ENCODE results near the gene PTBP2.

PTBP2 gene

DNA sequence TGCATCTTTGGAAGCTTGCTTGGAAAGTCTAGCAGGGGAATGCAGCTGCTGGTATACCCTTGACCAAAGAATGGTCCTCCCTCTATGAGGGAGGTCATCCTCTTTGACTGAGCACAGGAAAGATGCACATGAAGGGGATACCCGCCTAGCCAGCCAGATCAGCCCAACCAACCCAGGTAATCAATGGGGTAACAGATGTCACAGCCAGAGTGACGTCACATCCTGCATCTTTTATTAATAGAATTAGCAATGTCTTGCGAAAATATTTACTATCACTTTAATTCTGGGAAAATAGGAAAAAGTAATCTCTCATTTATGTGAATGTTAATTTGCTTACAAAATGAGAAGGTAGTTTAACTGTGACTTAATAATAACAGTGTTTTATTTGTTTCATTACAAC, 25.6 kb upstream of the PTBP2 start:
- DNase-seq = no peak
- no peak overlapping the region for H3K4me3 ChIP-seq (ENCODE audit: low read depth, low read length)
- TF ChIP-seq CTCF (IDR thresholded peaks at IDR 0.05; ENCODE audit: low read depth, low read length) = no peak

GRCh38 chr1:96698342-96698983, 23.1 kb upstream of the PTBP2 start:
- no peaks in the 10 kb centered on the region for H3K36me3 ChIP-seq
- DNase-seq = no peak
- H3K9me3 ChIP-seq (ENCODE audit: severe bottlenecking) = peaks cover 1% of the 10 kb centered on the region
- TF ChIP-seq CTCF (IDR thresholded peaks at IDR 0.05; ENCODE audit: low read depth, low read length) = no peak
- no peak overlapping the region for H3K27ac ChIP-seq
- H3K27me3 ChIP-seq (ENCODE audit: insufficient read depth, low read depth, severe bottlenecking) = no peaks in the 10 kb centered on the region
- no peak overlapping the region for H3K4me3 ChIP-seq (ENCODE audit: low read depth, low read length)

More for the DNA sequence above, 25.6 kb upstream of the PTBP2 start:
- Histone ChIP-seq H3K9me3 (ENCODE audit: severe bottlenecking) (peaks cover 5% of the 10 kb centered on the region), H3K27me3 (ENCODE audit: insufficient read depth, low read depth, severe bottlenecking) (no peaks in the 10 kb centered on the region), H3K27ac (no peak overlapping the region), H3K36me3 (no peaks in the 10 kb centered on the region)

GRCh38 chr1:96703186-96703585, 18.4 kb upstream of the PTBP2 start:
- no peak overlapping the region for H3K27ac ChIP-seq
- no peak overlapping the region for H3K4me3 ChIP-seq (ENCODE audit: low read depth, low read length)
- no peaks in the 10 kb centered on the region for H3K27me3 ChIP-seq (ENCODE audit: insufficient read depth, low read depth, severe bottlenecking)
- H3K9me3 ChIP-seq (ENCODE audit: severe bottlenecking) = no peaks in the 10 kb centered on the region
- no peak for DNase-seq
- no peaks in the 10 kb centered on the region for H3K36me3 ChIP-seq
- TF ChIP-seq CTCF (IDR thresholded peaks at IDR 0.05; ENCODE audit: low read depth, low read length) = no peak

GRCh38 chr1:96707023-96707422, 14.6 kb upstream of the PTBP2 start:
- Histone ChIP-seq H3K36me3 (no peaks in the 10 kb centered on the region), H3K4me3 (ENCODE audit: low read depth, low read length) (no peak overlapping the region), H3K27ac (no peak overlapping the region), H3K9me3 (ENCODE audit: severe bottlenecking) (no peaks in the 10 kb centered on the region), H3K27me3 (ENCODE audit: insufficient read depth, low read depth, severe bottlenecking) (no peaks in the 10 kb centered on the region)
- DNase-seq = no peak
- TF ChIP-seq CTCF (IDR thresholded peaks at IDR 0.05; ENCODE audit: low read depth, low read length) = no peak

DNA sequence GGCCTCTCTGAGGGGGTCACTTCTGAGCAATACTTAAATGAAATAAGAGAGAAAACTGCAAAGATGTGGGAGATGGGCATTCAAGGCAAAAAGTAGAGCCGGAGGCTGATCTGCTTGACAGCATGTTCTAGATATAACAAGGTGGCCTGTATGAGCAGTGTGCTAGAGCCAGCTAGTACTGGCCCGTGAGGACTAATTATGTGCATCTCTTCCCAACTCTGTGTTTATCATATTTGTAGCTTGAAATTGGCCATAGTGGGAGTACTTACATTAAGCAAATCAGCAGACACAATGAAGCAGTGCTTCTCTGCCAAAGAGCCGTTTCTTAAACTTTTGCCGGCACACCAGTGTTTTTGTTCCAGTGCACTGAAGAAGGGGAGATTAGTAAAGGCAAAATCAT, 13.1 kb upstream of the PTBP2 start:
- Histone ChIP-seq H3K9me3 (ENCODE audit: severe bottlenecking) (no peaks in the 10 kb centered on the region), H3K27me3 (ENCODE audit: insufficient read depth, low read depth, severe bottlenecking) (no peaks in the 10 kb centered on the region), H3K4me3 (ENCODE audit: low read depth, low read length) (no peak overlapping the region), H3K27ac (no peak overlapping the region), H3K36me3 (no peaks in the 10 kb centered on the region)
- no peak for DNase-seq
- no peak for TF ChIP-seq CTCF (IDR thresholded peaks at IDR 0.05; ENCODE audit: low read depth, low read length)
